ENCODE data around the gene SLAMF6.

SLAMF6 gene

DNA sequence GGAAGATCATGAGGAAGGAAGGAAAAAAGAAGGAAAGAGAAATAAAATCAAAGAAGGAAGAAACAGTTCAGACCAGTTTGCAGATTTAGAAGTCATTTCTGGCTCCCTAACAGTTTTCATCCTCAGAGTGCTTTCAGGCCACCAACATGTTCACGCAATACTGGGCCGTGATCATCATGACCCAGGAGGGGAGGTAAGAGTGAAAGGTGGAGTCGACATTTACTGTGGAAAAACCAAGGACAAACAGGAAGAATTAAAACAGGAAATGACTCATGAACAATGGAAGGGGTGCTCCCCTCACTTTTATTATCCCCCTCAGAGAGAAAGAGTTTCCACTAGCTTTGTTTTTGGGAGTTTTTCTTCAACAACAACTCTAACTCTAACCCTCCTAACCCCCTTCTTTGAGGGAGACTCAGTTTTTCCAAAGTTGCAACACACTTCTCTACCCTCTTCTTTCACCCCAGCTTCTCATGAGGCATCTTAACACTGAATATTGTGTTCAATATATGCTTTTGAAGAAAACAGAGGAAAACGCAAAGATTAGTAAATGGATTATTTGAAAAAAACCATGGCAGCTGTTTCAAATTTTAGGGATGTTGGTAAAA, 62.3 kb downstream of the SLAMF6 start:
- in situ Hi-C loops (cut with HindIII; ENCODE audit: low sequenced_read_pairs), result no loop called here
- TF ChIP-seq CTCF (IDR thresholded peaks at IDR 0.05; ENCODE audit: low read depth, low read length, missing control alignments), result no peak
- DNase-seq (ENCODE audit: low read depth), result no peak
- H3K4me3 ChIP-seq (ENCODE audit: low read depth, low read length), result no peak overlapping the region

- TF ChIP-seq CTCF (IDR thresholded peaks at IDR 0.05; ENCODE audit: low read depth, low read length, missing control alignments), result no peak
- H3K4me3 ChIP-seq (ENCODE audit: low read depth, low read length), result no peak overlapping the region
- in situ Hi-C loops (cut with HindIII; ENCODE audit: low sequenced_read_pairs), result no loop called here
- no peak for DNase-seq (ENCODE audit: low read depth)
Measured at GRCh38 chr1:160460214-160460642, 62.8 kb downstream of the SLAMF6 start.

- no peak overlapping the region for H3K4me3 ChIP-seq (ENCODE audit: low read depth, low read length)
- TF ChIP-seq CTCF (IDR thresholded peaks at IDR 0.05; ENCODE audit: low read depth, low read length, missing control alignments), result no peak
- in situ Hi-C loops (cut with HindIII; ENCODE audit: low sequenced_read_pairs), result no loop called here
- no peak for DNase-seq (ENCODE audit: low read depth)
Measured at GRCh38 chr1:160459687-160460086, 63.4 kb downstream of the SLAMF6 start.

DNA sequence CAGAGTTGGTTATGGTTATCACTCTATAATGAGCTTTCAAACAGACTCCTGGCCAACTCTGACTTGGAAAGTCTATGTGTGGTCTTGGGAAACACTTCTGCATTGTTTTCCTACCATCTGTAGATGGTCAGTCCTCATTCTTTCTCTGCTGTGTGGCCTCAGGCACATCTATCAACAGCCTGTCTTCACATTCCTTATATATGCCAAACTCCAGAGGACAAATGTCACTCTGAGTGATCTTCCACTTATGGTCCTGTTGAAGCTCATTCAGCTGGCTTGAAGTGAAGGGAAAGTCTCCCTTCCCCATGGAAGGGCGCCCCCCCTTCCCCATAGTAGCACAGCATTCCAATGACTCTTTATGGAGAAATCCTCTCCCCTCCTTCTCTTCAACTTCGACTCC, 64.0 kb downstream of the SLAMF6 start:
- no peak for TF ChIP-seq CTCF (IDR thresholded peaks at IDR 0.05; ENCODE audit: low read depth, low read length, missing control alignments)
- DNase-seq (ENCODE audit: low read depth), result no peak
- no peak overlapping the region for H3K4me3 ChIP-seq (ENCODE audit: low read depth, low read length)
- in situ Hi-C loops (cut with HindIII; ENCODE audit: low sequenced_read_pairs), result no loop called here

DNA sequence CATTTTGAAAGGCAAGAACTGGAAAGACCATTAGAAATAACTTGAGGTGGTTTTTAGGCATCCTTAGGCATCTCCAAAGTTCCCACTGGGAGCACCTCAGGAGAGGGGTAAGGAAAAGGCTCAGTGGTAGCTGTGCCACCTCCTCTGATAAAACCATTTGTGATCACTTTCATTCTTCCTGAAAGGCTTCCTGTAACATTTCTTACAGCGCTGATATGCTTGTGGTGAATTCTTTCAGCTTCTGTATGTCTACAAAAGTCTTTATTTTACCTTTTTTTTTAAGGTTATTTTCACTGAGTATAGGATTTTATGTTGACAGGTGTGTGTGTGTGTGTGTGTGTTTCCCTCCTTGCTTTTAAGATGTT, 67.9 kb downstream of the SLAMF6 start:
- no peak for DNase-seq (ENCODE audit: low read depth)
- no peak overlapping the region for H3K4me3 ChIP-seq (ENCODE audit: low read depth, low read length)
- in situ Hi-C loops (cut with HindIII; ENCODE audit: low sequenced_read_pairs), result no loop called here
- no peak for TF ChIP-seq CTCF (IDR thresholded peaks at IDR 0.05; ENCODE audit: low read depth, low read length, missing control alignments)

- DNase-seq (ENCODE audit: low read depth), result no peak
- TF ChIP-seq CTCF (IDR thresholded peaks at IDR 0.05; ENCODE audit: low read depth, low read length, missing control alignments), result no peak
- in situ Hi-C loops (cut with HindIII; ENCODE audit: low sequenced_read_pairs), result no loop called here
- no peak overlapping the region for H3K4me3 ChIP-seq (ENCODE audit: low read depth, low read length)
Measured at GRCh38 chr1:160454371-160455152, 68.5 kb downstream of the SLAMF6 start.

All from astrocyte of the cerebellum (primary cell).